Mesothelial cell of epicardium (in vitro differentiated cells): ENCODE results near the gene SPPL2A. TPM values are rescaled to one million over a fixed set of nuclear protein-coding genes. Genes with fewer than 3 reads are reported as not detected.

Experiments
- DNase-seq, 2 experiments: peaks; one replicate each; pipeline ENCODE4 v3.0.0; 2021; ENCODE audit warnings: low spot score in 2 of 2; ENCODE audit not compliant: unreplicated experiment in 2 of 2
- H3K27ac Mint-ChIP-seq: 2 replicates; pipeline ENCODE4 v1.8.0; 2021; ENCODE audit warnings: mixed read lengths
- H3K27me3 Mint-ChIP-seq: 2 replicates; pipeline ENCODE4 v1.8.0; 2021; ENCODE audit warnings: low read depth, mixed read lengths
- H3K36me3 Mint-ChIP-seq: 2 replicates; pipeline ENCODE4 v1.8.0; 2021; ENCODE audit warnings: mixed read lengths
- H3K4me1 Mint-ChIP-seq: 2 replicates; pipeline ENCODE4 v1.8.0; 2021; ENCODE audit warnings: mixed read lengths
- H3K4me3 Mint-ChIP-seq: 2 replicates; pipeline ENCODE4 v1.8.0; 2021; ENCODE audit warnings: mild to moderate bottlenecking, moderate library complexity, mixed read lengths
- H3K9me3 Mint-ChIP-seq: 2 replicates; pipeline ENCODE4 v1.8.0; 2021; ENCODE audit warnings: mixed read lengths
- total RNA-seq: library from RNA; stranded (reverse); gene quantifications from 3 replicates; pipeline ENCODE4 v1.2.1, GENCODE V29; 2021
- TF ChIP-seq, protein P1 (sequence below): fragments of 200-600 bp; sonication (generic); IDR thresholded peaks from one replicate; pipeline ENCODE4 v1.5.0; 2021; ENCODE audit warnings: antibody characterized with exemption; ENCODE audit not compliant: unreplicated experiment

Gene SPPL2A
- total RNA-seq, 1 donor from 2014 or later: 58.9 TPM

DNA sequence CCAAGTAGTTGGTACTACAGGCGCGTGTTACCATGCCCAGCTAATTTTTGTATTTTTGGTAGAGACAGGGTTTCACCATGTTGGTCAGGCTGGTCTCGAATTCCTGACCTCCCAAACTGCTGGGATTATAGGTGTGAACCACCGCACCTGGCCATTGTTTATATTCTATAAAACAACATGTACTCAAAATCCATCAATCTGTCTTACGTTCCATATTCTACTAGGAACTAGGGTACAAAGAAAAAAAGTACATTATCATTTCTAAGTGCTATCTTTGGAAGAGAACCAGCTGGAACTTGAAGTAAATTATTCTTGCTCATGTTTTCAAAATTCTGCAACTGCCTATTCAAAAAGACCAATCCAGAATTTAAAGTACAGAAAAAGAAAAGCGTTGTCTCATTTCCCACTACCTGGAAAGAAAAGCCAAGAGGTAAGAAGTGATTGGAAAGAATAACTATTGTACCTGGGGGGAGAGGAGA, 15.2 kb downstream of the SPPL2A start:
- H3K36me3 Mint-ChIP-seq: no peaks in the 10 kb centered on the region
- H3K27ac Mint-ChIP-seq: no peak overlapping the region
- TF ChIP-seq, protein P1, sequence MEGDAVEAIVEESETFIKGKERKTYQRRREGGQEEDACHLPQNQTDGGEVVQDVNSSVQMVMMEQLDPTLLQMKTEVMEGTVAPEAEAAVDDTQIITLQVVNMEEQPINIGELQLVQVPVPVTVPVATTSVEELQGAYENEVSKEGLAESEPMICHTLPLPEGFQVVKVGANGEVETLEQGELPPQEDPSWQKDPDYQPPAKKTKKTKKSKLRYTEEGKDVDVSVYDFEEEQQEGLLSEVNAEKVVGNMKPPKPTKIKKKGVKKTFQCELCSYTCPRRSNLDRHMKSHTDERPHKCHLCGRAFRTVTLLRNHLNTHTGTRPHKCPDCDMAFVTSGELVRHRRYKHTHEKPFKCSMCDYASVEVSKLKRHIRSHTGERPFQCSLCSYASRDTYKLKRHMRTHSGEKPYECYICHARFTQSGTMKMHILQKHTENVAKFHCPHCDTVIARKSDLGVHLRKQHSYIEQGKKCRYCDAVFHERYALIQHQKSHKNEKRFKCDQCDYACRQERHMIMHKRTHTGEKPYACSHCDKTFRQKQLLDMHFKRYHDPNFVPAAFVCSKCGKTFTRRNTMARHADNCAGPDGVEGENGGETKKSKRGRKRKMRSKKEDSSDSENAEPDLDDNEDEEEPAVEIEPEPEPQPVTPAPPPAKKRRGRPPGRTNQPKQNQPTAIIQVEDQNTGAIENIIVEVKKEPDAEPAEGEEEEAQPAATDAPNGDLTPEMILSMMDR: no peak
- DNase-seq: no peak
- peaks cover 27% of the 10 kb centered on the region for H3K4me1 Mint-ChIP-seq
- no peaks in the 10 kb centered on the region for H3K9me3 Mint-ChIP-seq
- no peak overlapping the region for H3K4me3 Mint-ChIP-seq
- H3K27me3 Mint-ChIP-seq: no peaks in the 10 kb centered on the region

DNA sequence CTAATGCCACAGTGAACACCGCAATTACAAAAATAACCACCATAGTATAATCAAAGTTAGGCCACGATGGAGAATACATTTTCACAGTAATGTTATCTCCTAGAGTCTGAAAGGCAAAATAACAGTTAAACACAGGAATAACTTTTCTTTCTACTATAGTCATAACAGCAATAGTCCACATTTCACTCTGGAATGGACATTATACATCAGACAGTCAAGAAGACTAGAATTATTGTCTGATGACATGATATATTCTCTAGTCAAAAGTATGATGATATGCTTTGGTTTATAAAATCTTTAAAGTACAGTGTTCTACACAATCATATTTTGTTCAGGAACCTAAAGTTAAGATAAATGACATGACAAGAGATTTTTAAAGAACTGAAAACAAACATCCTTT, 18.0 kb downstream of the SPPL2A start:
- no peak for DNase-seq
- no peak overlapping the region for H3K4me3 Mint-ChIP-seq
- H3K4me1 Mint-ChIP-seq: peaks cover 10% of the 10 kb centered on the region
- no peaks in the 10 kb centered on the region for H3K27me3 Mint-ChIP-seq
- peak overlapping the region; percentile 71 for H3K27ac Mint-ChIP-seq
- H3K36me3 Mint-ChIP-seq: no peaks in the 10 kb centered on the region
- TF ChIP-seq, protein P1: no peak
- no peaks in the 10 kb centered on the region for H3K9me3 Mint-ChIP-seq

DNA sequence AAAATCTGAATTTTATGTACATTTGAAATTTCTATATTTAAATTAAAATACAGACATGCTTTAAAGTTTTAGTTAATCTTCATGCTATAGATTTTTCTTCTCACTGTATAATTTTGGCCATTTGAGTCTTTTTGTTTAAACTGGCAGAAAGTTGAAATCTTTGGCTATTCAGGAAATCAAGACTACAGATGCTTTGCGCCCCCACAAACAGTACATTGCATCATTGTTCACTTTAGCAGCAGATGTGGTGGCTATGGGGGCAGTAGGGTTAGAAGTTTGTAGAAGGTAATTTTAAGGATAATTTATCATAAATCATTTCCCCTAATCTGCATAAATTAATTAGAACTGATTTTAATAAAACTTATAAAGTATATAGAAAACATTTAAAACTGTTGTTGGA, 20.9 kb downstream of the SPPL2A start:
- TF ChIP-seq, protein P1: no peak
- DNase-seq: no peak
- no peak overlapping the region for H3K27ac Mint-ChIP-seq
- no peak overlapping the region for H3K4me3 Mint-ChIP-seq
- no peaks in the 10 kb centered on the region for H3K27me3 Mint-ChIP-seq
- peaks cover 3% of the 10 kb centered on the region for H3K4me1 Mint-ChIP-seq
- peaks cover under 1% of the 10 kb centered on the region for H3K36me3 Mint-ChIP-seq
- H3K9me3 Mint-ChIP-seq: no peaks in the 10 kb centered on the region

DNA sequence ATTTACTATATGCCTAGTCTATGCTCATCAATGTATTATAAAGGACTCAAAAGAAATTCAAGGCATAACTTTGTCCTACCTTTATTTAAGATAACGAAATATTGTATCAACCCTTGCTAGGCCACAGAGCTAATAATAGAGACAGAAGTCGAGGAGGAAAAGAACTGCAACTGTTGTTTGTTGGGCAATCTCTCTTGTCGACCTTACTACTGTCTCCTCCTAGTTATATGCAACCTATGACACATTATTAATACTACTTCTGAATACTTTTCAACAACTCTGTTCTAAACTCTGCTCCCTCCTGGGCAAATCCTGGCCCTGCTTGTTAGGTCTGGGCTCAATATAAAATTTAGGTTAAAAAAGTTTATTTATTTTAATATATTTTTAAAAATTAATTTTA, 24.6 kb downstream of the SPPL2A start:
- Mint-ChIP-seq H3K27ac (no peak overlapping the region), H3K4me1 (no peaks in the 10 kb centered on the region), H3K36me3 (peaks cover 9% of the 10 kb centered on the region), H3K9me3 (no peaks in the 10 kb centered on the region), H3K27me3 (no peaks in the 10 kb centered on the region), H3K4me3 (no peak overlapping the region)
- TF ChIP-seq, protein P1: no peak
- no peak for DNase-seq

DNA sequence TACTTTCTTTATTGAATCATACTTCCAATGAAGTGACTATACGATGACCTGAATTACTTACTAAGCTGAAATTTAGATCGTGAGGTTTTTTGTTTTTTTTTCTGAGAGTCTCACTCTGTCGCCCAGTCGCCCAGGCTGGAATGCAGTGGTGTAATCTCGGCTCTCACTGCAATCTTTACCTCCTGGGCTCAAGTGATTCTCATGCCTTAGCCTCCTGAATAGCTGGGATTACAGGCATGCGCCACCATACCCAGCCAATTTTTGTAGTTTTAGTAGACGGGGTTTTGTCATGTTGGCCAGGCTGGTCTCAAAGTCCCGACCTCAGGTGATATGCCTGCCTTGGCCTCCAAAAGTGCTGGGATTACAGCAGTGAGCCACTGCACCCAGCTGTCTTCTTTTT, 28.7 kb downstream of the SPPL2A start:
- no peak overlapping the region for H3K27ac Mint-ChIP-seq
- no peaks in the 10 kb centered on the region for H3K27me3 Mint-ChIP-seq
- H3K4me3 Mint-ChIP-seq: no peak overlapping the region
- TF ChIP-seq, protein P1: no peak
- no peaks in the 10 kb centered on the region for H3K4me1 Mint-ChIP-seq
- peaks cover 31% of the 10 kb centered on the region for H3K36me3 Mint-ChIP-seq
- no peaks in the 10 kb centered on the region for H3K9me3 Mint-ChIP-seq
- no peak for DNase-seq

DNA sequence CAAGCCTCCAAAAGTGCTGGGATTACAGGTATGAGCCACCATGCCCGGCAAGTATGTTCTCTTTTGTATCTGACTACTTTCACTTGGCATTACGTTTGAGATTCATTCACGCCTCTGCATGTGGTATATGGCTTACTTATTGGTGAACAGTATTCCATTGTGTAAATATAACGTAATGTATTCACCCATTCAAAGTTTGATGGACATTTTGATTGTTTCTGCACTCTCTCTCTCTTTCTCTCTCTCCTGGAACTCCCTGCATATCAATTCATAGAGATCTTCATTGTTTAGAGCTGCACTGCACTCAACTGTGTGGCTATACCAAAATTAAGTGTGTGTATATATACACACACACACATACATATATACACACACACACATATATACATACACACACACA, 30.4 kb downstream of the SPPL2A start:
- Mint-ChIP-seq H3K4me1 (no peaks in the 10 kb centered on the region), H3K27ac (no peak overlapping the region), H3K9me3 (no peaks in the 10 kb centered on the region), H3K27me3 (no peaks in the 10 kb centered on the region), H3K4me3 (no peak overlapping the region), H3K36me3 (peaks cover 31% of the 10 kb centered on the region)
- TF ChIP-seq, protein P1: no peak
- DNase-seq: no peak
